GM23338 (cell line): ENCODE data around the gene FOXJ2. TPM values are rescaled to one million over a fixed set of nuclear protein-coding genes. Genes with fewer than 3 reads are reported as not detected.

Experiments
- ATAC-seq: fragments of 200-7000 bp; cut with Tn5 transposase; 3 replicates; pipeline ENCODE4 v1.9.1; 2020
- DNase-seq: peaks from one replicate; pipeline ENCODE4 v3.0.0-alpha.2; 2015; ENCODE audit warnings: low spot score
- H2AFZ ChIP-seq: fragments of 200-600 bp; sonication (generic); 2 replicates; pipeline ENCODE4 v1.8.0; 2016; ENCODE audit warnings: antibody characterized with exemption, mild to moderate bottlenecking, moderate library complexity
- H3F3A ChIP-seq: fragments of 200-600 bp; sonication (generic); replicated peaks from 2 replicates; pipeline ENCODE4 v1.8.0; 2017; ENCODE audit warnings: antibody characterized with exemption, mixed run types, low read depth
- H3K27ac ChIP-seq: fragments of 200-600 bp; sonication (generic); 2 replicates; pipeline ENCODE4 v1.6.1; 2016; ENCODE audit warnings: low read depth
- H3K27me3 ChIP-seq: fragments of 200-600 bp; sonication (generic); 2 replicates; pipeline ENCODE4 v1.8.0; 2016; ENCODE audit warnings: mild to moderate bottlenecking, mixed run types, moderate library complexity; ENCODE audit not compliant: insufficient read depth
- H3K36me3 ChIP-seq: fragments of 200-600 bp; sonication (generic); 2 replicates; pipeline ENCODE4 v1.8.0; 2016; ENCODE audit warnings: mild to moderate bottlenecking; ENCODE audit not compliant: insufficient read depth
- H3K4me1 ChIP-seq: fragments of 200-600 bp; sonication (generic); 2 replicates; pipeline ENCODE4 v1.8.0; 2016; ENCODE audit warnings: mild to moderate bottlenecking, moderate library complexity; ENCODE audit not compliant: insufficient read depth
- H3K4me2 ChIP-seq: fragments of 200-600 bp; sonication (generic); 2 replicates; pipeline ENCODE4 v1.7.1; 2017; ENCODE audit warnings: mixed run types
- H3K4me3 ChIP-seq: fragments of 200-600 bp; sonication (generic); 2 replicates; pipeline ENCODE4 v1.6.1; 2016; ENCODE audit warnings: mixed run types
- H3K79me2 ChIP-seq: fragments of 200-600 bp; sonication (generic); replicated peaks from 2 replicates; pipeline ENCODE4 v1.8.0; 2017; ENCODE audit warnings: mild to moderate bottlenecking; ENCODE audit not compliant: insufficient read depth
- H3K9me2 ChIP-seq: fragments of 200-600 bp; sonication (generic); 2 replicates; pipeline ENCODE4 v1.8.0; 2017; ENCODE audit not compliant: insufficient read depth
- H4K20me1 ChIP-seq: fragments of 200-600 bp; sonication (generic); replicated peaks from 2 replicates; pipeline ENCODE4 v1.8.0; 2017; ENCODE audit warnings: mild to moderate bottlenecking; ENCODE audit not compliant: insufficient read depth
- H3K27ac Mint-ChIP-seq: 2 replicates; pipeline ENCODE4 v1.8.0; 2020; ENCODE audit warnings: inconsistent platforms, mild to moderate bottlenecking, moderate library complexity, mixed read lengths
- H3K27me3 Mint-ChIP-seq: 3 replicates; pipeline ENCODE4 v1.8.0; 2022; ENCODE audit warnings: low read depth, mild to moderate bottlenecking, moderate library complexity, mixed read lengths, inconsistent platforms; ENCODE audit not compliant: insufficient read depth, poor library complexity
- H3K36me3 Mint-ChIP-seq: 3 replicates; pipeline ENCODE4 v1.8.0; 2021; ENCODE audit warnings: low read depth, mild to moderate bottlenecking, inconsistent platforms, moderate library complexity, mixed read lengths
- H3K4me1 Mint-ChIP-seq: 3 replicates; pipeline ENCODE4 v1.8.0; 2020; ENCODE audit warnings: mild to moderate bottlenecking, inconsistent platforms, mixed read lengths
- H3K4me3 Mint-ChIP-seq: 3 replicates; pipeline ENCODE4 v1.8.0; 2021; ENCODE audit warnings: moderate library complexity, mild to moderate bottlenecking, inconsistent platforms, mixed read lengths
- H3K9me3 Mint-ChIP-seq: 3 replicates; pipeline ENCODE4 v1.8.0; 2020; ENCODE audit warnings: moderate library complexity, mild to moderate bottlenecking, inconsistent platforms, mixed read lengths
- ETS1 ChIP-seq: IDR thresholded peaks from 2 replicates; pipeline ENCODE4 v1.6.1; 2016; ENCODE audit warnings: antibody characterized with exemption
- EZH2phosphoT487 ChIP-seq: fragments of 200-600 bp; sonication (generic); IDR thresholded peaks from one replicate; pipeline ENCODE4 v1.8.1; 2018; ENCODE audit warnings: antibody characterized with exemption; ENCODE audit not compliant: unreplicated experiment
- STAT1 ChIP-seq: IDR thresholded peaks from one replicate; pipeline ENCODE4 v1.6.1; 2016; ENCODE audit warnings: antibody characterized with exemption; ENCODE audit not compliant: unreplicated experiment
- ZNF114 ChIP-seq: fragments of 250-450 bp; sonication (Bioruptor Pico); IDR thresholded peaks from 2 replicates; pipeline ENCODE4 v1.5.0; 2020; ENCODE audit warnings: mild to moderate bottlenecking, moderate library complexity
- ZNF462 ChIP-seq: fragments of 250-450 bp; sonication (Bioruptor Pico); IDR thresholded peaks from 2 replicates; pipeline ENCODE4 v1.5.0; 2020; ENCODE audit warnings: mild to moderate bottlenecking, moderate library complexity
- polyA plus RNA-seq: library from polyadenylated mRNA; unstranded; fragments of >200 nt; fragmentation: Nextera tagmentation; extraction: Ambion mirVana; gene quantifications from 2 replicates; pipeline ENCODE4 v1.2.1, GENCODE V29; 2016
- total RNA-seq: library from RNA; depleted of rRNA; stranded (reverse); fragments of >200 nt; shearing (Covaris generic); gene quantifications from 2 replicates; pipeline ENCODE4 v1.2.3, GENCODE V29; 2014
- TF ChIP-seq, protein P1 (sequence below): IDR thresholded peaks from one replicate; pipeline ENCODE4 v1.6.1; 2018; ENCODE audit warnings: antibody characterized with exemption; ENCODE audit not compliant: unreplicated experiment

FOXJ2 gene
- total and polyA plus RNA-seq, 2 experiments from 2014 or later = 4.9 to 10.4 TPM

- H3K4me1 ChIP-seq = peaks cover 3% of the 10 kb centered on the region; the same call in 1 of the 2 replicates
- Mint-ChIP-seq H3K27me3 (peaks cover 4% of the 10 kb centered on the region), H3K36me3 (peaks cover 20% of the 10 kb centered on the region), H3K4me3 (no peak overlapping the region), H3K27ac (no peak overlapping the region), H3K9me3 (no peaks in the 10 kb centered on the region; the same call in 2 of the 3 replicates), H3K4me1 (peaks cover 2% of the 10 kb centered on the region; the same call in 2 of the 3 replicates)
- H3K36me3 ChIP-seq = peaks cover 12% of the 10 kb centered on the region; the same call in 1 of the 2 replicates
- H3K79me2 ChIP-seq = peaks cover 38% of the 10 kb centered on the region
- no peaks in the 10 kb centered on the region for H3F3A ChIP-seq
- no peak for ATAC-seq
- DNase-seq = no peak
- H3K27me3 ChIP-seq = no peaks in the 10 kb centered on the region
- TF ChIP-seq ZNF114 (CRISPR knock-in tag) (no peak), STAT1 (no peak), ETS1 (no peak), ZNF462 (no peak), EZH2phosphoT487 (no peak)
- TF ChIP-seq, protein P1, sequence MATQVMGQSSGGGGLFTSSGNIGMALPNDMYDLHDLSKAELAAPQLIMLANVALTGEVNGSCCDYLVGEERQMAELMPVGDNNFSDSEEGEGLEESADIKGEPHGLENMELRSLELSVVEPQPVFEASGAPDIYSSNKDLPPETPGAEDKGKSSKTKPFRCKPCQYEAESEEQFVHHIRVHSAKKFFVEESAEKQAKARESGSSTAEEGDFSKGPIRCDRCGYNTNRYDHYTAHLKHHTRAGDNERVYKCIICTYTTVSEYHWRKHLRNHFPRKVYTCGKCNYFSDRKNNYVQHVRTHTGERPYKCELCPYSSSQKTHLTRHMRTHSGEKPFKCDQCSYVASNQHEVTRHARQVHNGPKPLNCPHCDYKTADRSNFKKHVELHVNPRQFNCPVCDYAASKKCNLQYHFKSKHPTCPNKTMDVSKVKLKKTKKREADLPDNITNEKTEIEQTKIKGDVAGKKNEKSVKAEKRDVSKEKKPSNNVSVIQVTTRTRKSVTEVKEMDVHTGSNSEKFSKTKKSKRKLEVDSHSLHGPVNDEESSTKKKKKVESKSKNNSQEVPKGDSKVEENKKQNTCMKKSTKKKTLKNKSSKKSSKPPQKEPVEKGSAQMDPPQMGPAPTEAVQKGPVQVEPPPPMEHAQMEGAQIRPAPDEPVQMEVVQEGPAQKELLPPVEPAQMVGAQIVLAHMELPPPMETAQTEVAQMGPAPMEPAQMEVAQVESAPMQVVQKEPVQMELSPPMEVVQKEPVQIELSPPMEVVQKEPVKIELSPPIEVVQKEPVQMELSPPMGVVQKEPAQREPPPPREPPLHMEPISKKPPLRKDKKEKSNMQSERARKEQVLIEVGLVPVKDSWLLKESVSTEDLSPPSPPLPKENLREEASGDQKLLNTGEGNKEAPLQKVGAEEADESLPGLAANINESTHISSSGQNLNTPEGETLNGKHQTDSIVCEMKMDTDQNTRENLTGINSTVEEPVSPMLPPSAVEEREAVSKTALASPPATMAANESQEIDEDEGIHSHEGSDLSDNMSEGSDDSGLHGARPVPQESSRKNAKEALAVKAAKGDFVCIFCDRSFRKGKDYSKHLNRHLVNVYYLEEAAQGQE = no peak
- H3K27ac ChIP-seq = no peak overlapping the region
- no peak overlapping the region for H3K4me3 ChIP-seq
- H4K20me1 ChIP-seq = no peaks in the 10 kb centered on the region; the same call in 1 of the 2 replicates
- no peak overlapping the region for H3K4me2 ChIP-seq
- H3K9me2 ChIP-seq = no peaks in the 10 kb centered on the region
- H2AFZ ChIP-seq = no peak overlapping the region
Observed at GRCh38 chr12:8087666-8088065, 55.1 kb downstream of the FOXJ2 start.
